Activated CD4-positive, CD25-positive, alpha-beta regulatory T cell treated with anti-CD3 and anti-CD28 coated beads, Interleukin-2, amount 50 U/mL, for 24 hours (primary cell): ENCODE results near the gene MYB.
A peak's percentile ranks its signal among the peaks of the same experiment; 100 is the strongest.
"Not testable (repeated sequence)": the region's sequence is repeated elsewhere in the genome, so short reads cannot be mapped to it uniquely, and the experiment has no call there.

Source experiments
- ATAC-seq, 2 donors: fragments of 150-1000 bp; cut with Tn5 transposase; one replicate each; pipeline ENCODE4 v1.10.0; 2021; ENCODE audit warnings: mild to moderate bottlenecking in 1 of 2, moderate library complexity in 1 of 2

Gene MYB

DNA sequence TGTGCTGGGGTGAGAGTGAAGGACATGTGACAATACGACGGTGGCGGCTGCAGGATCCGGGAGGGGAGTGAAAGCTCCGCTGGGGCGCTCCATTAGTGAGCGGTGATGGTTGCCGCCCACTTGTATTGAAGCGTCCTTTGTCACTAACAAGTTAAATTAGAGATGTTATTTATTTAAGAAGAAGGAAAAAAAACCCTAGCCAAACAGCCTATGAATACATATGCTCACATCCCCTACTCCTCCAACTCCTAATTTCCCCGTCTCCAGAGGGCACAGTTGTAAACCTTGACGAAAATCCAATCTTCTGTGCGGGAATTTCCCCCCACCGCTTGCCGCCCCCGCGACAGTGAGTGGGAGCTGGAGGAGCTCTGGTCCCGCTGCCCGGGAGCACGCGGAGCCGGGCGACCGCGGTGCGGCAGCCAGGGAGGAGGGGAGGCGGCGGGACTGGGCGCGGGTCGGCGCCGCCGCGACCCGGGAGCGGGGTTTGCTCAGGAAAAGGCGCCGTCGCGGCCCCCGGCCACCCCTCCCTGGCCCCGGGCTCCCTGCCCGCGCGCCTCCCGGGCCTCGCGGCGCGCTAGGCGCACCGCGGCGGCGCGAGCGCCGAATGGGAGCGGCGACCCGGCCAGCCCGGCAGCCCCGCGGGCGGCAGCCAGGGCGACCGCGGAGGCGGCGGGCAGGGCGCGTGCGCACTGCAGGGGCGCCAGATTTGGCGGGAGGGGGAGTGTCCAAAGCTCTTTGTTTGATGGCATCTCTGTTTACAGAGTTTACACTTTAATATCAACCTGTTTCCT, at the start of gene MYB:
MYB (plus strand) TSS at position 767 of the 791 bp plus-strand sequence. CDS start 206 bp downstream, outside the sequence.
- peak; percentile 22 to 30 for ATAC-seq

DNA sequence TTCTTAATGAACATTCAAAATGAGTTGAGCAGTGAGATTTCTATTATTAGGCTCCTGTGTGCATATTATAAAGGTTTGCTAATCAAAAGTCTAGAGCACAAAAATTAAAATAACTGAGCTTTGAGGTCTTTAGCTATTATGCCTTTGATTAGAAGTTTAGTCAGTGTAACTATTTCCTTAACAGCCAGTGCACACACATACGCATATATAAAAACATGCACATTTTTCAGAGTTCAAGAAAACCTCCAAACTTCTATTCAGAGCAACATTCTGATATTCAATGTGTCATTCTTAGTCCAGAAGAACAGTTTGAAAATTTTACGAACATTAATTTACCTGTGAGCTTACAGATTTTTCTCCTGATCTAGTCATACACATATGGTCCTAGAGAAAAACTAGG, 48.3 kb upstream of the MYB start:
- ATAC-seq = no peak

DNA sequence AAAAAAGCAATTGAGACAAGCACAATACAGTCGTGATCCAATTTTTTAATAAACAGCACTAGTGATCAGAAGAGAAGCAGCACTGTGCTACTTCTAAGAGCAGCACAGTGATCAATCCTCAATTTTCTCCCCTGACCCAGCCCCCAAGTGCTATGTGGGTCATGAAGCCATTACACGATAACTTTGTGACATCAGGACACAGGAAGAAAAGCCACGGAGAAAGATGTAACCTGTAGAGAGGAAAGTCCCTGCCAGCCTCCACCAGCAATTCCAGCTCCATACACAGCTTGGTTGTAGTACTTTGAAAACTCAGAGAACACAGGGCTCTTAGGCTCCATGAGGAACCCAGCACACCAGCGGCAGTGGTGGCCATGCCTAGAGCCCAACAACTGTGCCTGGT, 45.3 kb upstream of the MYB start:
- ATAC-seq = no peak

DNA sequence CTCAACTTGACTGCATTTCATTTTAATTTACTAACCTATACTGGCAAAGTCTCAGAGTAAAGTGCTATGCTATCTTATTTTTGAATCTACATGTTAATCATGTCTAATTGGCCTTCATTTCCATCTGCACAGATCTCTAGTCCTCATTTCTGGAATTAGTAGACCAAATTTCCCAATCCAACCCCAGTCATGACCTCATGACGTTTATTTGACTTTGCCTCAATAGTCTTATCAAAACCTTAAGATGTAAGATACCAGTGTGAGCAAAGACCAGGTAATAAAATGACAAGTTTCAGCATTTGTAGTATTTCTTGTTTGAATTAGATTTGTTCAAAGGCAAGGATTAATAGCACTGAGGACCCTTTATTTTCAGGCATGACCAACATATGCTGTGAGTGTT, 43.3 kb upstream of the MYB start:
- no peak for ATAC-seq

DNA sequence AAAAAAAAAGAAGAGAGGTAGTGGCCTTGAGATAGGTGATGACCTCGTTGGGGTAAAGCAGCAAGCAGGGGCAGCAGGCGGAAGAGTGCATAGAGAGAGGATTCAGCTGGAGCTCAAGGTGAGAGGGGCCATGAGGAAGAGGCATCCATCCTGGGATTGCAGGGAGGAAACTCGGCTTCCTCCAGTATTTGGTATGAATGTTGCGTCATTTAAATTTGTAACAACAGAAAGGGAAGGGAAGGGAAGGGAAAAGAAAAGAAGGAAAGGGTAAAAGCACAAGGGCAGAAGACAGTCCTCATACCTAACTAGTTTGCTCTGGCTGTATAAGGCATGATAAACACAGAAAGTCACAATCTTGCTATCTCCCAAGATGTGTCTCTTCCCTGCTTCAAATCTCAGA, 39.9 kb upstream of the MYB start:
- ATAC-seq = no peak

DNA sequence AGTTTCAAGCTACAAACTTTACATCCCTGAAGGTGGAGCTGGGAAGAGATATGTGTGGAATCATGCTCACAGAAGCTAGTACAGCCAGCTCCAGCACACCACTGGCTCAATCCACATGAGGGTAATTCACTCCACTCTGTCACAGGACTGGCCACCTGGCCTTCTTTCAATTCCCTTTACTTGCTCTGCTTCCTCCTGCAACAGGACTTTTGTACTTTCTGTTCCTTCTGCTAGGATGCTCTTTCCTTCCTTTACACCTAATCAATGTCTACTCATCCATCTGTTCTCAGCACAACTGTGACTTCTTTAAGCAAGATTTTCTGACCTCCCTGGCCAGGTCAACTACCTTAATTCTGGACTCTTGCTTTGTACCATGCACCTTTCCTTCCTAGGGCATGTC, 39.4 kb upstream of the MYB start:
- ATAC-seq = no peak

DNA sequence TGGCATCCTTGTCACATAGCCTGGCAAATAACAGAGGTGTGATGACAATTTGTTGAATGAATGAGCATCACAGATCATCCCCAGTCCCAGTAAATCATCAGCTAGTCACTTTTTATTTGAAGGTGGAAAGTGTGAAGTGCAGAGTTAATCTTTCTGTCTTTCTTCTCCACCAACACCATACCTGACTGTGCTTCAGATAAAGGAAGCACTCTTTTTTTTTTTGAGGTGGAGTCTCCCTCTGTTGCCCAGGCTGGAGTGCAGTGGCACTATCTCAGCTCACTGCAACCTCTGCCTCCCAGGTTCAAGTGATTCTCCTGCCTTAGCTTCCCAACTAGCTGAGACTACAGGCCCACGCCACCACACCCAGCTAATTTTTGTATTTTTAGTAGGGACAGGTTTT, 38.9 kb upstream of the MYB start:
- ATAC-seq = not testable (repeated sequence)

DNA sequence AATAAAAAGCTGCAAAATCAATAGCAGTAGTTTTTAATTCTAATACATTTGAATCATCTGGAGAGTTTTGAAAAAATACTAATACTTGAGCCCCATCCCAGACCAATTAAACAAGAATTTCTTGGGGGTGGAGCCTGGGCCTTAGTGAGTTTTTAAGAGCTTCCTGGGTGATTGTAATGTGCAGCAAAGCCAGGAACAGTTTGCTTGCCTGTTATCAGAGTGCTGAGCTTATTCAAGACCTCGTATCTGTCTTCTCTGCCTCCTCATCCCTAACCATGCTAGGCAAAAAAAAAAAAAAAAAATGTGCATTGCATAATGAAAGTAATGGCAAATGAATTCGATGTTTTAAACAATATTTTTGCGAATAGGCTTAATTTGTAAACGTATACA, 36.4 kb upstream of the MYB start:
- no peak for ATAC-seq

DNA sequence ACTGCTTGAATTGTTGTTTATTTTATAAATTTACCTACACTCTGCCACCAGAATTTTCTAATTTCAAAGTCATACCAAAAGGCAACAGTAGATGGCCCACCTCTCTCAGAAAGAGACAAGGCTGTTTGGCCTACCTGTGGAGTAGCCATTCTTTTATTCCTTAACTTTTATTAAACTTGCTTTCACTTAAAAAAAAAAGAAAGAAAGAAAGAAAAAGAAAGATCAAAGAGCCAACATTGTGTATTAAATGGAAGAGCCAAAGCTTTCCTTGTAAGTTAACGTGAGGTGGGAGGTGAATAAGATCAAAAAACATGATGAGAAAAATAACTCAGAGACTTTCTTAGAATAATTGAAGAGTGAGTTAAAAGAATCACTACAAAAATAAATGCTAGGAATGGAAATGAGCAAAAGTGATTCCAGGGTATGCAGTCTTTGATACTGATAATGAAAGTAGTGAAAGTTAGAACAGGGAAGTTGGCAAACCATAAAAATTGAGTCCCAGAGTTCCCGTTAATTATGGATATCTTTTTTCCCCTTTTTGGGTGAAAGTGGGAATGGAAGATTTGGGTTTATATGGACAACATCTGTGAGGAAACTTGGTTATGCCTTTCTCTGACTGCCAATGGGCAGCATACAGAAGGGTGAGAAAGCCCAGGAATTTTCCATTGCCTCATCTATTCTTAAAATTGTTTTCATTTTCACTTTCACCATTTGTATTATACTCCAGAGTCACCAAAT, 35.9 kb upstream of the MYB start:
- peak; percentile 43 to 56 for ATAC-seq

DNA sequence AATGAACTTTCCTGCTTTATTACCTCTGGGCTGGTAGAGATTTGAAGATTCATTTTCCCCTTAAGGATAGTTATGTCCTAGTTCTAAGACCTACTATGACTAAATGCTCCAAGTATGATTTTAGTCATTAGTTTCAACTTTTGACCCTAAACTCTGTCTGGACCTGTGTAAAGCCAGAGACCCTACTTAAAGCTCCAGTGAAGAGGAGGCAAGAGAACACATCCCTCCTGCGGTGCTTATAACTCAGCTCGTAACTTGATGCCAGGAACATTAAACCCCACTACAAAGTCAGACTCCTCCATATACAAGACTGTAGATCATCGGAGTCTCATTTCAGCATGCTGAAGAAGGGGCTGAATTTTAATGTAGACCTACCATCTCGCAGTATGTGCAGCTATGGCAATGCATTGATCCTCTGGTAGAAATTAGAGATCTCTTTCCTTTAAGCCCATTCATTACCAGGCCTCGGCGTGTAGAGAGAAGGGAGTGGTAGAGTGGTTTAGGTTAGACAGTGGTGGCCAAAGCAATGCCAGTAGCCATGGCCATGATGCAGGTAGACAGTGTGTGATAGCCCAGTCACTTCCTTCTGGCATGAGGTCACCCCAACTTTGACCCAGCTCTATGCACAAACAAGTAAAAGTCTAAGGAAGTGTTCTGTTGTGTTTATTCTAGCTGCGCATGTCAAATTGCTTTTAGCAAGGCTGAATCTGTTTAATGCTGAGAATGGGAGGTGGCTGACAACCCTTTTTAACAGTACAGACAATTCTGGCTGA, 34.8 kb upstream of the MYB start:
- ATAC-seq = peak in 1 of 2 donors; percentile 29

DNA sequence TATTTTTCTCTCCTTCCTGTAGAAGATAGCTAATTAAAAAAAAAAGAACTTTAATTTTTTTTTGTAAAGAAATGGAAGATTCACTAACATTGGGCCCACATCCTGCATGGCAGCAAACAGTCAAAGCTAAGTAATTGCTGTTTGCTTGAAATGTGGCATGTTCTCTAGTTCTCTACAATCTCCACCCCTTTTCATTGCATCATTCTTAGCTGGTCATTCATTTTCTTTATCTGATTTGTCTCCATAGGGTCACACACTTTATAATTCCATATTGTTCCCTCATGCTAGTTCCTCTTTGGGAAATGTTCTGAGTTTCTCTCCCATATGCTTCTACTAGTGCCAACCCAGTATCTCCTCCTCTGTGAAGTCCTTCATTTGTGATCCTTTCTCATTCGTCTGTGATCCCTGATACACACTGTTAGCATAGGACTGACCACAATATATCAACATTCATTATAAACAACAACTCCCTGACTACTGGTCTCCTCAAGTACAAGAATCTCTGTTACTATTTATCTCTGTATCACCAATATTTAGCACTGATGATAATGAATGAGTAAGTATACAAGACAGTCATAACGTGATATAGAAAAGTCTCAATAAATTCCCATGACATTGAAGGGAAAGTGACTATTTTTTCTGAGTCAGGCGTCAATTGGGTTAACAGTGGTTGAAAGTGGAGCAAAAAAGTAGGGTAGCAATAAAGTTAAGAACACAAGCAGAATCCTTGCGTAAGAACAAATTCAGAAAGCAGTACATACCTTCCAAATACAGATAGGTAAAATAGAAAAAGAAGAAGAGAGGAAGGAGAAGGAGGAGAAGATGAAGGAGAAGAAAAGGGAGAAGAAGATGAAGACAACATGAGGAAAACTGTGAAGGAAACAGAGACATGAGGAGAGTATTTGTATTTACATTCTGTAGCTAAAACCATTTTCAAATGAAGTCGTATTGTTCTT, 33.2 kb upstream of the MYB start:
- ATAC-seq = peak; percentile 72 to 80

DNA sequence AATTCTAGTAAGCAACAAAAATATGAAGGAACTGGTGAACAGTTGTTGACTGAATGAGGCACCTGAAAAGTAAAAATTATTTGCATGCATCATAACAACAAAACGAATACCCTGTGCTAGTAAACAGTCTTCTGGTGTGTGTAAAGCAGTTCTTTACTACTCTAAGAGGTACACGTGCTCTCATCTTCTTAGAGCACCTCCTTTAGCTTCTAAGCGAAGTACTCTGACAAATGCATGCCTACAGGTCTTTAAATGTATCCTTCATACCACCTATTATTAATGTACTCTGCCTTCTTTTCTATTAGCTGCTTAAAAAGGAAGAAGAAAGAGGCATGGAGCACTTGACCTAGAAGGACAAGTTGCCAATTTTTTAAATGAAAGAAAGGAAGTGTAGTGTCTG, 32.2 kb upstream of the MYB start:
- no peak for ATAC-seq

DNA sequence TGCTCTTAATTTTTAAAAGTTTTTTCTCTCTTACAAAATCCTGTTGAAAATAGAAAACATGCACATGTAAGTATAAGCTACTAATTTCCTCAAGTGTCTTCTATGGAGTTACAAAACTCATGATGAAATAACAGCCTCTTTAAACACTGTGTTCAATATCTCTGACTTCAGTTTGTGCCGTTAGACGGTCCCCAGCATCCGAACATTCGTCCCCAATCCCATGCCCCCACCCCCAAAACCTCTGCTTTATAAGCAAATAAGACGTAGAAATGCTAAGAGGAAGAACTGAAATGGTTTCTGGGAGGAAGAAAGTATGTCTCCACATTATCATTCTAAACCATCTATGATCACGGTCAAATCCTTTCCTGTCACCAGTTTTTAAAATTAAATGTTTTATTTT, 31.7 kb upstream of the MYB start:
- no peak for ATAC-seq

DNA sequence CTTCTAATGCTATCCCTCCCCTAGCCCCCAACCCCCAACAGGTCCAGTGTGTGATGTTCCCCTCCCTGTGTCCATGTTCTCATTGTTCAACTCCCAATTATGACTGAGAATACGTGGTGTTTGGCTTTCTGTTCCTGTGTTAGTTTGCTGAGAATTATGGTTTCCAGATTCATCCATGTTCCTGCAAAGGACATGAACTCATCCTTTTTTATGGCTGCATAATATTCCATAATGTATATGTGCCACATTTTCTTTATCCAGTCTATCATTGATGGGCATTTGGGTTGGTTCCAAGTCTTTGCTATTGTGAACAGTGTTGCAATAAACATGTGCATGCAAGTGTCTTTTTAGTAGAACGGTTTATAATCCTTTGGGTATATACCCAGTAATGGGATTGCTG, 30.6 kb upstream of the MYB start:
- not testable (repeated sequence) for ATAC-seq

DNA sequence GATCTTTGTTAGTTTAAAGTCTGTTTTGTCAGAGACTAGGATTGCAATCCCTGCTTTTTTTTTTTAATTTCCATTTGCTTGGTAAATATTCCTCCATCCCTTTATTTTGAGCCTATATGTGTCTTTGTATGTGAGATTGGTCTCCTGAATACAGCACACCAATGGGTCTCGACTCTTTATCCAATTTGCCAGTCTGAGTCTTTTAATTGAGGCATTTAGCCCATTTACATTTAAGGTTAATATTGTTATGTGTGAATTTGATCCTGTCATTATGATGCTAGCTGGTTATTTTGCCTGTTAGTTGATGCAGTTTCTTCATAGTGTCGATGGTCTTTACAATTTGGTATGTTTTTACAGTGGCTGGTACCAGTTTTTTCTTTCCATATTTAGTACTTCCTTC, 27.0 kb upstream of the MYB start:
- not testable (repeated sequence) for ATAC-seq

DNA sequence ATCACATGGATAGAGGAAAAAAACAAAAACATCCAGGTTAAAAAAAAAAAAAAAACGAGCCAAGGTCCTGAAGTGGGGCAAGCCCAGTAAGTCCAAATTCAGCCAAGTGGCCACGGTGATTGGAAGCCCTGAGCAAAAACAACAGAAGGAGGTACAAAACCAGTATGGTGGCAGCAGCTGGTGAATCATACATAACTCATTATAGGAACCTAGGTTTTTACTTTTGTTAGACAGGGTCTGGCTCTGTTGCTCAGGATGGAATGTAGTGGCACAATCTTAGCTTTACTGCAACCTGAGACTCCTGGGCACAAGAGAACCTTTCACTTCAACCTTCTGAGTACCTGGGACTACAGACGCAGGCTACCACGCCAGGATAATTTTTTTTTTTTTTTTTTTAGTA, 22.7 kb upstream of the MYB start:
- peak in 1 of 2 donors; percentile 18 for ATAC-seq

DNA sequence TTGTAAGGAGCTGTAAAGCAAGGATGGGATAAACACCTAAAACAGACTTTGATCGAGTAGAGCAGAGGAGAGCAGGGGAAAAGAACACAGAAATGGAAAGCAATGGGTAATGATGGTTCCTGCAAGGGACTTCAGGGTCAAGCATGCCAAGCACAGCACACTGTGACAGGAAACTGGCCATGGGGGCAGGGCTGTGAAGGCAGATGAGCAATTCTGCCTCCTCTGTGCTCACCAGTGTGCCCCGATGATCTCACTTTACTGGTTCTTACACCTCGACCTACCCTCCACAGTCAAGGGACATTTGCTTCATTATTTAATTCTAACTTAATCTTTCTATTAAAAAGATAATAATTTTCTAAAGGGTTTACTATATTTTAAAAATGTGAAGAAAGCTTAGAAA, 21.6 kb upstream of the MYB start:
- ATAC-seq = peak; percentile 57 to 66

DNA sequence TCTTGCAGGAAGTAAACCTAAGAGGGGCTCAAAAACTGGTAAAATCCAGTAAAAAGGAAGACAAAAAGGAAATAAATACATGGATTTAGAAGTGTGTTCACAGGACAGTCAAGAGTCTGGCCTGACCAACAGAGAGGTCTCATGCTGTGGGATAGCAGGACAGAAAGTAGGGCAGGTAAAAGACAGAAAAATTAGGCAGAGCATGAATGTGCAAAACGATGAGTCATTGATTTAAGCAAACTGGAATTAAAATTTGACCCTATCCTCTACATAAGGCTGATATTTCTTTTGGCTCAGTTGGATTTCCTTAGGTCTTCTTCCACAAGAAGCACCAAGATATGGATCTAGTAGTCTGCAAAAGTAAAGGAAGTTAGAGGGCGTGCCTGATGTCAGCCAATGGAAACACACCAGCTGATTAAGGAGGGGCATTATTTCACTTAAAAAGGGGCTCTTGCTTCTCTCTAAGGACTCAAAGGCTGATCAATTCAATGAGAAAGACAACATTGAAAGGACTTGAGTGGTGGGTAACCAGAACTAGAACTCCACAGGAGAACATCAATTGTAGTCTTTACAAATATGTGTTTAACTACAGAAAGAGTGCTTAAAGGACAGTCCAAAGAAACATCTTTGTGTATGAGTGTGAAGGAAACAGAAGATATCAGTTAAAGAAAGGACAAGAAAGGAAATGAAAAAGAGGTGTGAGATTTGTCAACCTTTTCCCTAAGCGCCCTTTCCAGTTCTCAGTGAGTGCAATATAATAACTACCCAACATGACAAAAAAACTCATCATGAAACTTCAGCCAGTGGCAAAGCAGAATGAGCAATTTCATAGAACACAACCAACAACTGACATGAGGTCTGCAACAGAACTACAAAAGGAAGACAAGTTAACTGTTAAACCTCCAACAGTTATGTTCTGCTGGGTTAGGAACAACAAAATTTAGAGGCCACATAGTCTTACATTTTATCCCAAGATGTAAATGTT, 19.4 kb upstream of the MYB start:
- ATAC-seq = no peak

DNA sequence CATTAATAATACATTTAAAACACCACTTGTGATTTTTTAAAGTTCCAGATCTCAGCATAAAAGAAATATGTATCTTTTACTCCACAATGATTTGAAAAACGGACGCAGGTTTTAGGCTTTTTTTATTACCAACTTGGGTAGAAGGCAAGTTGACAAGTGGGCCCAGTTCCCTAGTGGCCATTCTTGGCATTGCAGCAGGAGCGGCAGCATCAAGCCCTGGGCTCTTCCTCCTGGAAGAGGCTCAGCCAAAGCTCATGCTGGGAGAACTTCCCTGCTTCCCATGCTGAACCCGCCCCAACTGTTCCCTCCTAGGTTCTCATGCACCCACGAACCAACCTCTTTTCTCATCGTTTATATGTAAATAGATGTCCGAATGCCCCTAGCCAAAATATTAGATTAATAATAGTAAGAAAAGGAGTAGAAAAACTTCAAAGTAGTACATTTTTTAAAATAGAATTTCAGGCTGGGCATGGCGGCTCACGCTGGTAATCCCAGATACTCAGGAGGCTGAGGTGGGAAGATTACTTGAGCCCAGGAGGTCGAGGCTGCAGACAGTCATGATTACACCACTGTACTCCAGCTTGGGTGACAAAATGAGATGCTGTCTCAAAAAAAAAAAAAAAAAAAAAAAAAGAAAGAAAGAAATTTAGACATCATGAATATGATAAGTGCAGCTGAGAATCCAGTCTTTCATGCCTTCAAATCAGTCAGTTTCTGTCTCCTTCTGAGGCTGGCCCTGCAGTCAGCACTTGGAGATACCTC, 18.2 kb upstream of the MYB start:
- ATAC-seq = peak in 1 of 2 donors; percentile 22

DNA sequence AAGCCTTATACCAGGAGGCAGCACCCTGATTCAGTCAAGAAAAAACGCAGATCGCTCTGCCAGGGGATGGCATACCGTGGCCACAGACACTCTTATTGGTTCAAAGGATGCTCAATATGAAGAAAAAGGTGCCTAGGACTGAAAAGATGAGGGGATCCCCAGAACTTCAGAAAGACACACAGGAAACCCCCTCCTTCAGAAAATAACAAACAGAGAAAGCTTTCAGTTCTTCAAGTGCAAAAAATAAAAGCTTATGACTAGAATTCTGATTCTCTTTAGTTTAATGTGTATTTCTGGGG, 17.7 kb upstream of the MYB start:
- peak; percentile 87 to 89 for ATAC-seq
